Fibroblast of skin of right biceps (primary cell): ENCODE results near the gene SELL.
"Not testable (repeated sequence)": the region's sequence is repeated elsewhere in the genome, so short reads cannot be mapped to it uniquely, and the experiment has no call there.

Source experiments
- DNase-seq: peaks from one replicate; pipeline ENCODE4 v3.0.0-alpha.2; 2013

SELL gene

DNA sequence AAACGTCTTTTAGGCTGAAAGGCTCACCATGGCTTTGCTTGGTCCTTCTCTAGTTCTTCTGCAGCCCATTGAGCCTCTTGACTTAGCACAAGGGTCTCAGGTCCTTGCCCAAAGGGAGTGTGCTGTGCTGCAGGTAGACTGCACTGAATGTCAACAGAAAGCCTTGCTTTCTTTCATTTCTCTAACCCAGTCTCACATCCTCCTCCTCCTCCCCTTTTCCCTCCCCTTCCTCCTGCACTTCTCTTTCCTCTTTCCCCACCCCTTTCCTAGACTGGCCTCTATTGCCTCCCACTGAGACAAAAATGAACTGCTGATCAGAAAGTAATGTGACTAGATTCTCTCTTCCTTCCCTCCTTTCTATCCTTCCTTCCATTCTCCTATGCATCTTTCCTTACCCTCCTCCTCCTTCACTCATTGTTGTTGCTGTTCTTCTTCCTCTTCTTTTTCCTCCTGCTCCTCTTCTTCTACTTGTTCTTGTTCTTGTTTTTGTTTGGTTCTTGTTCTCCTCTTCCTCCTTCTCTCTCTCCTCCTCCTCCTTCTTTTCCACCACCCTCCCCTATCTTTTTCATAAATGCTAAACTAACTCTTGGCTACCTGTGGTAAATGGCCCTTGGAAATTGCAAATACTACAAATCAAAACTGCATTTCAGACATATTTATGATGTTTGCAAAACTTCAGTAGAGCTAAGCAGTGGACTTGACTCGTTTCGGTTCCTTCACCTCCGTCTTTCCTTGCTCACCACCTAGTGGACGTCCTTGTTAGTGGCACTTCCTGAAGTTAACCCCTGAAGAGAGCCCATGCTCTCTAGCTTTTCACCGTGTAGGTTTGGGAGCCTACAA is at the start of gene SELL:
TSS of gene SELL (minus strand) at position 152 of the 840 bp plus-strand sequence. CDS start at position 30, 122 bp downstream.
- DNase-seq: peak; percentile 59

DNA sequence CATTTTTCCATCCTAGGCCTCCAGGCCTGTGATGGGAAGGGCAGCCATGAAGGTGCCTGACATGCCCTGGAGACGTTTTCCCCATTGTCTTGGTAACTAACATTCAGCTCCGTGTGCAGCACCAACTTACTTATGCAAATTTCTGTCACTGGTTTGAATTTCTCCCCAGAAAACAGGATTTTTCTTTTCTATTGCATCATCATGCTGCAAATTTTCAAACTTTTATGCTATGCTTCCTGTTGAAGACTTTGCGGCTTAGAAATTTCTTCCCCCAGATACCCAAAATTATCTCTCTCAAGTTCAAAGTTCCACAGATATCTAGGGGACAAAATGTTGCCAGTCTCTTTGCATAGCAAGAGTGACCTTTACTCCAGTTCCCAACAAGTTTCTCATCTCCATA is 47.6 kb upstream of the SELL start:
- DNase-seq: no peak

DNA sequence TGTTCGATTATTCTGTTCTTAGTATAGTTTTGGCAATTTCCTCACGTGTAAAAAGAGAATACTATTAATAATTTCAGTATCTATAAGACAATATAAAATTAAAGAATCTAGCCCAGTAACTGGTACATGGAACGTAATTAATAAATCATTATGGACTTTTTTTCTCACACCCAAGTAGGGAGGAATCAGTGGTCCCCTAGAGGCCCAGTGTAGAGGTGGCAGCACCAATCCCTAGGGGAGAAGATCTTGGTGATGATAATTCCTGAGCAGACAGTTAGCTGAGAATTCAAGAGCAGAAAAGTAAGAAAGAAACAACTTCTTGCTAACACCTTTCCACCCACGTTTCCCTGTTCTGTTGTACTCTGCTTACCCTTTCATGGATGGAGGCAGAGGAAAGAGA is 42.1 kb upstream of the SELL start:
- no peak for DNase-seq

DNA sequence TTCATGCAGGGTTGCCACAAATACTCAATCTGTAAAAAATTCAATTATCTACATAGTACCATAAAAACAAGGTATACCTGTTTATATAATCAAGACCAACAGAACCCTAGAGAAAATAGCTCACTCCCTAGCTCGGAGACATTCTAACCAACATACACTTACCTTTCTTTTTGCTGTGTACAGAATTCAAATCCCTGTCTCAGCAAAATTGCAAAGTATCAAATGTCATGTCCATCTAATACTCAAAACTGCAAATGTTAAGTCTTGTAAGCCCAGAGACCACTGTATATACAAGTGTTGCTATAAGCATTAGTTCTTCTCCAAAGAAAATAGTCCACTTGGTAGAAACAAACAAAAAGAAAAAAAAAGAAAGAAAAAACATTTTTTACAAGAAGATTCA is 38.6 kb upstream of the SELL start:
- DNase-seq: no peak

DNA sequence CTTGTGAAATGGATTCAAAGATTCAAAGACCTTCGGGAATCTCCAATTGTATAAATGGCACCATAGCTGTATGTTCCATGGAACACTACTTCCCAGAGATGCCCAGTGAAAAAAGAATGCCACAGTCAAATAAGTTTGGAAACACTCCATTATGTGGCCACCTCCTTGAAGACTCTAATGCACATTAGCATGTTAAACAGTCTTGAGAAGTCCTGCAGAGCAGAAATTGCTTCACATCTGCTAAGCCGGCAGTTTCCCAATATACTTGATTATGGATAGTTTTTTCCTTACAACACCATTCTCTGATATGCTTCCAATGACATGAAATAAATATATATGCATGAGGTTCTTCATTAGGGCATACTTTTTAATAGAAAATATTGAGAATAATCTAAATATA is 35.1 kb upstream of the SELL start:
- DNase-seq: no peak

DNA sequence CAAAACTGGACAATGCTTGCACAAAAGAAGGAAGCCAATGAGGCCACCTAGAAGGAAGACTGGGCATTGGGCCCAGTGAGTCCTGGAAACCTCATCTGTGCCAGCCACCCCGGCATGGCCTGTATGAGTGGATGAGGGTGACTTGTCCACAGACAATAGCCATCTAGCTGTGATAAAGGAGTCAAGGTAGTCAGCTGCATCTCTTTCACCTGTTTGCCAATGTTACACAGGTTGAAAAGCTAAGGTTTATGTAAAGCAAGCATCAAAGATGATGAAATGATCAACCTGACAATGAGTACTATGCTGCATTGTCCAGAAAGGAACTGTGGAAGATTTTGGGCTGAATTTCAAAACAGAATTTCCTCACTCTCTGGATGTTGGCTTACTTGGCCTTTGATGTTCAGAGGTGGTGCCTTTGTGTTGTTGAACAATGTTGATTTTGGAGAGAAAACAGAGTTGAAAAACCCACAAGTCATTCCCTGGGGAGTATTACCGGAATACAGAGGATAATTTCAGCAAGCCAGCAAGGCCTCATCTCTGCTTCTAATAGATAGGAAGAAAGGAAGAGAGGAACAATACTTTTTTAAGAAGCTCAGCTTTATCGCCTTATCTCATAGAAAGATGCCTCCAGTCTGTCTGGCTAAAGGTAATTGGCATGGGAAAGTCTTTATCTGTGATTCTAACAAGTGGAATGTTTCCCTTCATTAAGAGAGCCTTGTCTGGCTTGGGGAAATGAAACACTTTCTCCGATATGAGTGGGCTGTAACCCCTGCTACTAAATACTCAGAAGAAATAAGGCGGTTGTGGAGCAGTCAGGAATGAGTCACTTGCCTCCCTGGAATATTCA is 33.8 kb upstream of the SELL start:
- DNase-seq: peak; percentile 41

DNA sequence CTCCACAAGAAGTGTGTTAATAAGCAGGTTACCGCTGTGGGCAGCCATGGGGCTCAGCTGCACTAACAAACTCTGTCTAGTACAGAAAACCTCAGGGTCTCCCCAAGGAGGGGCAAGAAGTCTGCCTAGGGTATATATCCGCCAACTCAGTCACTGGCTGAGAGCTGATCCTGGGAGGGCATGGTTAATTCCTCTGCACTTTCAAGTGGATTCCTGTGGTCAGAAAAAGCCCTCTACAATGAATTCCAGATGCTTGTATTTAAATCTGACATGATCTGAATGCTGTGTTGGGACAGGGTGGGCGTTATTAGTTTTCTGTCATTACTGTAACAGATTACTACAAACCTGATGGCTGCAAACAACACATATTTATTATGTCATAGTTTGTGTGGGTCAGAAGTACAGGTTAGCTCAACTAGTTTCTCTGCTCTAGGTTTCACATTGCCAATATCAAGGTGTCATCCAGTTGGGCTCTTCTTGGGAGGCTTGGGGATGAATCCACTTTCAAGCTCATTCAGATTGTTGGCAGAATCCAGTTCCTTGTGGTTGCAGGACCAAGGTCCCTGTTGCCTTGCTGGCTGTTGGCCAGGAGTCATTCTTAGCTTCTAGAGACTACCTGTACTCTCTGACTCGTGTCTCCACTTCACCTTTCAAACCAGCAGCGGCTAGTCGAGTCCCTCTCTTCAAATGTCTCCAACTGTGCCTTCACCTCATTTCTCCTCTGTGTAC is 30.4 kb upstream of the SELL start:
- DNase-seq: peak; percentile 83

DNA sequence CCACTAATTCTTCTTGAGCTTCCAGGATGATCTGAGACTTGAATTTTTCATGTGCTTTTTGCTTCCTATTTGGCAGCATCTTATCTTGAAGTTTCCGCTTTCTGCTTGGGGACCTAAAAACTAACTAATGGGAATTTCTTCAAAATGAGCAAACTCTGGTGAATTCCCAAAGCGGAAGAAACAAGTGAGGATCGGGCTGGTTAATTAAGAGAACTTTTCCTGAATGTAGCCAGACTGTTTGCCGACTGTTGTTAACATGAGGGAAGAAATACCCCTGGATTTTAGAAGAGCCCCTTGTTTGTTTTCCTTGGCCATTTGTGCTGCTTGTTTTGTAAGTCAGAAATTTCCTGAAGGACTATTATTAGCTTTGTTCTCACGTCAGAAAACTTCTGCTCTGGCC is 28.6 kb upstream of the SELL start:
- DNase-seq: no peak

DNA sequence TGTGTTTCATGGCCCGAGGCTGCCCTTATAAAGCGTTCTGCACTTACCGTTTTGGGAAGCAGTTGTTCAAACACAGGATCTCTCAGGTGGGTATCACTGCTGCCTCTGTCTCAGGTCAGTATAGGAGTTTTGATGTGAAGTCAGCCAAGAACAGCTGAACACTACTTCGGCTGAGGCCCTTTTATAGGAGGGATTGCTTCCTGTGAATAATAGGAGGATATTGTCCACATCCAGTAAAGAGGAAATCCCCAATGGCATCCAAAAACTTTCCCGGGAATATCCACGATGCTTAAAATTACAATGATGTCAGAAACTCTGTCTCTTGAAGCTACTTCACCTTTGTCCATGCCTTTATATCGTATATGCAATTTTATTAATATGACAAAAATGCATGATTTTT is 22.5 kb upstream of the SELL start, which contains the start of gene SELE:
TSS of gene SELE (minus strand) at position 156 of the 400 bp plus-strand sequence. CDS start 467 bp downstream, outside the sequence.
- DNase-seq: no peak

DNA sequence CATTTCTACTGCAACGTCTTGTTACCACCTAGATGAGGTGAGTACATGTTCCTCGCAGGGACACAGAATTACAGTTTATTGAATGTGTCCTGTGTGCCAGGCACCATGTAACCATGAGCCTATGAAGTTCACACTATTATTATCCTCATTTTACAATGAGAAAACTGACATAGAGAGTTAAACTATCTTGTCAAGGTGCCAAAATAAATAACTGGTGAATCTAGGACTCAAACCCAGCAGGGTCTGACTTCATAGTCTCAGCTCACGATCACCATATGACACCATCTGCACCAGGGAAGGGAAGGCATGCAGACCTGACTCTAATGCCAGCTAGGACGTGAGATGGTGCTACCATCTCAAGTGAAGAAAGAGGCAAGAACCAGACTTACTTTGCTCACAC is 20.0 kb upstream of the SELL start:
- no peak for DNase-seq

DNA sequence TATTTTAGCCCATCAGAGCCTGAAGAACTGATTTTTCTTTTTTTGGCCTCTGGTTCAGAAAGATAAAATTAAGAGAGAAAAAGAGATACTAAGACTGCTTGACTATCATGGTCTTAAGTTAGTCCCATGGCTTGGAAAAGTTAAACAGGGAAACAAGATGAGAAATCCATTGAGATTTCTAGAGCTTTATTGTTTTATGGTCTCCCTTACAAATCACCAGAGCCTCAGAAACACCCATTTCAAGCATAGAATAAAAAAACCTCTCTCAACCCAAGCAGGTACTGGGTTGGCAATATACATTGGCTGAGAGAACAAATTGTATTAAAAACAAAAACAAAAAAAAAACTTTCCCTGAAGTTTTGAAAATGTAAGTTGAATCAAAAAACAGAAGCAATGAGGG is 18.6 kb upstream of the SELL start:
- DNase-seq: no peak

DNA sequence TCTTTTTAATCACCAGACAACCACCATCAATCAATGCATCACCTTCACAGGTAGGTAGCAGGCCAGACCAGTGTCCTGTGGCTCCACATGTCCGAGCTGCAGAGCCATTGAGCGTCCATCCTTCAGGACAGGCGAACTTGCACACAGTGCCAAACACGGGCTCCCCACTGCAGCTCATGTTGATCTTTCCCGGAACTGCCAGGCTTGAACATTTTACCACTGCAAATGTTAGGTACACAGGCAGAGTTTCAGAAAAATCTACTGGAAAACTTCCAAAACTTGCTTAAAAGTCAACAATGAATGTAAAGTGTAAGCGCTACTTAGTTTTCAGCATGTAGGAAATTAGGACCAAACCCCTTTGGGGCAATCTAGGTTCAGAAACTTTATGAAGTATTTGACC is 15.9 kb upstream of the SELL start:
- no peak for DNase-seq

DNA sequence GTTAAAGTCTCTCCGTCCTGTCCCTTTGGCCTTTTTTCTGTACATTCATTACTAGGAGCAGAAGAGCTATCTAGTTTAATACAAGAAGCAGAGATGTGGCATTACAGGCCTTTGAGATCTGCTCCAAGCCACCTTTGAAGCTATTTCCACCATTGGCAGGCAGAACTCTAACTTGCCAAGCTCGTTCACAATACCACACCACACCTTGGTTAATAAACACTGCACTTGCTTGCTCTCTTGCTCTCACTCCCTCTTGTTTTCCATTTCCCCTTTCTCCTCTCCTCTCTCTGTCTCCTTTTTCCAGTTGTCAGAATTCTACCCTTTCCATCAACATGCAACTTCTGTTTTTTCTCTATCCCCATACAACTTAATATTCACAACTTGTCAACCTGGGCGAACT is 15.4 kb upstream of the SELL start:
- no peak for DNase-seq

DNA sequence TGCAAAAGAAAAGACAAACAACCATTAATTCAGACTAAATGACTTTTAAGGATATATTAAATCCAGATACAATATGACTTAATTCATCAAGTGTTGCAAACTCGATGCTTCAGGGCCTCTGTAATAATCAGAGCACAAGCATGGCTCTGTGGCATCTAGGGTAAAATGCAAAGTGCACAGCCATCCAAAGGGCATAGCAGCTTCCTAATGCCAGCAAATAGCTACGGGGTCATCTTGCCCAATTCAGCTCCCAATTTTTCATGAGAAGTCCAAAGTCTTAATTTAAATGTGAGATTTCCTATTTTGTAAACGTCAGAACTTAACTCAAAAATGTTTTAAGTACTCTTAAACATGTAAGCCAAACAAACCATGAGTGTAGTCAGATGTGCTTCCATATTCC is 14.5 kb upstream of the SELL start:
- no peak for DNase-seq

DNA sequence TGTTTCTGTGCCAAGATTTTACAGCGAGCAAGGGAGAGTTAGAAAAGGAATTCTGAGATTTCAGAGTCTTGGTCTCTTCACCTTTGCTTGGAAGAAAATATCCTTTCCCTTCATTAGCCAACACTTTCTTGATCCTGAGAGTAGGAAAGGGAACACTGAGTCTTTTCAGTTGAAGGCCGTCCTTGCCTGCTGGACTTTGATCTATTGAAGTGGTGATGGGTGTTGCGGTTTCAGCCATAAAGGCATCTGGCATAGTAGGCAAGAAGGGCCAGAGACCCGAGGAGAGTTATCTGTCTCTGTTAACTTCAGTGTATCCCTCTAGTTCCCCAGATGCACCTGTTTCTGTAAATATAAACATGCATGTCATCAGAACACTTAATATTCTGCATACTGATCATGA is 12.7 kb upstream of the SELL start:
- no peak for DNase-seq

DNA sequence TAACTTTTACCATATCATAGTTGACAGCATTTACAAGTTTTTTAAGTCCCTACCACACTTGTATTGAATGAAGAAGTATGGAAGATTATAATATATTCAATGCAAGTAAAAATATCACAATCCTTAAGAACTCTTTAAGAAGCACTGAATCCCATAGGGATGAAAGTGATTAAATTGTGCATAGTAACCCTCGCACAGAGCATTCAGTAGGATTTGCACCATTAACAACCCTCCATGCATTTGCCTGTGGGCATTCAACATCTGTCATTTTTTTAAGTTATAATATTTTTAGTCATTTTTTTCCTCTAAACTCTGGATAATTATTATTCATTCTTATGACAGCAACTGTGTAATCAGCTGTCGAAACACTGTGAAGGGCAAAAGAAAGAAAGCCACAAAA is 12.3 kb upstream of the SELL start:
- DNase-seq: no peak

DNA sequence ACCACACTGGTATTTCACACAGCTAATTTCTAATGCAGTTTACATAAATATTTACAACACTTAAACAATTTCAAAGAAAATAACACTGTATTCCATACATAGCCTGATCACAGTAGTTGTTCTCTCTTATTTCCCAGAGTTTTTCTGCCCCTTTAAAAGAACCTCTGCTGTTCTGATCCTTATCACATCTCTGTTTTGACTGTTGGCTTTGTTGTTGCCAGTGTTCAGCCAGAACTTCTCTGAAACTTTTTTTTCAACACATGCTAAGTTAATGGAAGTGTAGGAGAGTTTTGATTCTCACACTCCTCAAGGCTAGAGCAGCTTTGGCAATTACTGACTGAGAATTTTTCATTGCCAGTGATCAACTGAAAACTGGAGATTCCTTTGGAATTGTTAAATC is 11.4 kb upstream of the SELL start:
- DNase-seq: no peak

DNA sequence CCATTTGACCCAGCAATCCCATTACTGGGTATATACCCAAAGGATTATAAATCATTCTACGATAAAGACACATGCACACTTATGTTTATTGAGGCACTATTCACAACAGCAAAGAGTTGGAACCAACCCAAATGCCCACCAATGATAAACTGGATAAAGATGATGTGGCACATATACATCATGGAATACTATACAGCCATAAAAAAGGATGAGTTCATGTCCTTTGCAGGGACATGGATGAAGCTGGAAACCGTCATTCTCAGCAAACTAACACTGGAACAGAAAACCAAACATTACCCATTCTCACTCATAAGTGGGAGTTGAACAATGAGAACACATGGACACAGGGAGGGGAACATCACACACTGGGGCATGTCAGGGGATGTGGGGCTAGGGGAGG is 3.7 kb upstream of the SELL start:
- not testable (repeated sequence) for DNase-seq

DNA sequence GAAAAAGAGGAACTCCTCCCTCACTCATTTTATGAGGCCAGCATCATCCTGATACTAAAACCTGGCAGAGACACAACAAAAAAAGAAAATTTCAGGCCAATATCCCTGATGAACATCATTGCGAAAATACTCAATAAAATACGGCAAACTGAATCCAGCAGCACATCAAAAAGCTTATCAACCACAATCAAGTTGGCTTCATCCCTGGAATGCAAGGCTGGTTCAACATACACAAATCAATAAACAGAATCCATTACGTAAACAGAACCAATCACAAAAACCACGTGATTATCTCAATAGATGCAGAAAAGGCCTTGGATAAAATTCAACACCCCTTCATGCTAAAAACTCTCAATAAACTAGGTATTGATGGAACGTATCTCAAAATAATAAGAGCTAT is 1.7 kb upstream of the SELL start:
- DNase-seq: not testable (repeated sequence)

DNA sequence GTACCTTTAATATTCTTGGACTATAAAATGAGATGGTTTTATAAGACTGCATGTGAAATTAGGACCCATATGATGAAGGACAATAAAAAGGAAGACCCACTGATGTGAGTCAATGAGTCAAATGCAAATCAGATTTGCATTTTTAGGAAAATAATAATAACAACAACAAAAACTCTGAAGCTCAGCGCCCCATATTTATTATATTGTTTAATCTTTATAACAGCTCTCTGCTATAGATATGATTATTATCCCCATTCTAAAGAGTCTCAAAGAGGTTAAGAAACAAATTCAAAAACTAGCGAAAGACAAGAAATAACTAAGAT is 850 bp upstream of the SELL start:
- DNase-seq: no peak

DNA sequence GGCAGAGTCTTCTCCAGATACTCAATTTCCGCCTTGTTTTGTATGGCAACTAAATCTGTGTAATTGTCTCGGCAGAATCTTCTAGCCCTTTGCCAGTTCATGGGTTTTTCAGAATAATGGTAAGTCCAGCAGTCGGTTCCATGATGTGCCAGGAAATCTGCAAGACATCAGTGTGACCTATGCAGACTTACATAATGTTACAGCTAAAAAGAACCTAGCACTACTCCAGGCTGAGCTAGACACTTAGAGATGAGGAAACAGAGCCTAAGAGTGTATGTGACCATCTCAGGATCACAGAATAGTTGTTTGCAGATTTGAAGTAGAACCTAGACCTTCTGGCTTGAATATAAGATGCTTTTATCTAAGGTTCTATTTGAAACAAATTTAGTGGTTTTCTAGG is 2.8 kb downstream of the SELL start:
- no peak for DNase-seq

DNA sequence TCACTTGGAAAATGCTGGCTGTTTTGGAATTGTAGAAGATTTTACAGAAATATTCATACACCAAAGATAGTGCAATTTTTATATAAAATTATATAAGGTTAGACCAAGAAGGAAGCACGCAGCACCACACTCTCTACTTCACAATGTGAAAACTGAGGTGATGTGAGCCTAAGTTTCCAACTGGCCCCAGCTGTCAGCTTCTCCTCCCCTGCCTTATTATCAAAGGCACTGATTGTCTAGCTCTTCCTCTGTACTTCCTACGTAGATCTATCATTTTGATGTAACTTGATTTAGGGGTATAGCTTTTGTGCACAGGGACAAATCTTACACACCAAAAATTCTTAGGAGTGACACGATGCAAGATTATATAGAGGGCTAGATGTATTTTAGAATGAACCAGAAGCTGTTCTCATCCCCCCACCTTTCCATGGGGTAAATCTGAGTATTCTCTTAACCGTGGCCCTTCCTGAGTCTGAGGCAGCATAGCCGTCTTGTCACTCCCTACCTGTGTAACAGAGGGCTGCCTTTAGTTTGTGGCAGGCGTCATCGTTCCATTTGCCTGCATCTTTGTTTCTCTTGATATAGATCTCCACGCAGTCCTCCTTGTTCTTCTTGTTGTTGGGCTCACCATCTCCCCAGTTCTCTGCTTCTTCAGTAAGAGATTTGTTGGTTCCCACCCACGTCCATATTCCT is 3.4 kb downstream of the SELL start:
- DNase-seq: no peak

DNA sequence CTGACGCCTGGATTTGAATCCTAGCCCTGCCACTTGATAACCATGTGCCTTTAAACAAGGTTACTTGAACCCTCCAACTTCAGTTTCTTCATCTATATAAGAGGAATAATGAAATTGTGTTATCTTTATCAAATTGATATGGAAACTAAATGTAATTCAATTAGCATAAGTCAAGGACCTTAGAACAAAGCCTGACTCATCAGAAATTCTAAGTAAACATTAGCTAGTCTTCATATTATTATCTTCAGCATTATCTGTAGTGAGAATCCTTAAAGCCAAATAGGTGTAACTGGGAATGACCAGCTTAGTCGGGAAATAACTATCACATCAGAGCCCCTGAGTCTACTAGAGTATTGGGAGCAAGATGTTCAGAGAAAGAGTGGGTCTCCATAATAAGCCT is 6.6 kb downstream of the SELL start:
- no peak for DNase-seq
